ENCODE data around the gene SMIM41.

Gene SMIM41

DNA sequence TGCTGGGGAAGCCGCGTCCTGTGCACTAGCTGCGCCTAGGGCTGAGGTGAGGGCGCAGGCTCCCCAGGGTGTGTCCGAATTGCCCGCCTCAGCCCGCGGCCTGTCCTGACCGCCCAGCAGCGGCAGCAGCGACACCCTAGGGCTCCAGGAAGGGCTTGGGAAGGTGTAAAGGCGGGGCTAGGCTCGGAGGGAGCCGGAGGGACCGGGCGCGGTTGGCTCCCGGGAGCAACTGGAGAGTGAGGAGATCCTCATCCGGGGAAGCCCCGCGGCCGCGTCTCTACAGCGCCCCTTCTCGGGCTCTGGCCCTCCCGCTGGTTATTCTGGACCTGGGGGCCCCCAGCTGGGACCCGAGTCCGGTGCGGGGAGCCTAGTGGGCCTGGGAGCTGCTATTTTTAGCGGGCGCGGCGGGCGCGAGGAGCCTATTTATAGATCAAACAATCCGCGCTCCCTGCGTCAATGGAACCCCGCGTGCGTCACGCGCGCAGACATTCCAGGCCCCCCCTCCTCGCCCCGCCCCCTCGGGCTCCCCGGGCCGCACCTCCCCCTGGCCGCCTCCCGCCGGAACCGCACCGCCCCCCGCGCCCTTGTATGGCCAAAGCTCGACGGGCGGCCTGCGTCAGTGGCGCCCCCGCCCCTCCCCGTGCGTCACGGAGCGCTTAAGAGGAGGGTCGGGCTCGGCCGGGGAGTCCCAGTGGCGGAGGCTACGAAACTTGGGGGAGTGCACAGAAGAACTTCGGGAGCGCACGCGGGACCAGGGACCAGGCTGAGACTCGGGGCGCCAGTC is 28.6 kb upstream of the SMIM41 start, which contains the start of gene NR4A1:
TSS of gene NR4A1 (plus strand) at position 685 of the 784 bp plus-strand sequence. CDS start 2,887 bp downstream, outside the sequence.
- DNase-seq (ENCODE audit: low spot score), result peak; percentile 71

- DNase-seq (ENCODE audit: low spot score), result no peak
Observed at GRCh38 chr12:52052468-52053186, 26.9 kb upstream of the SMIM41 start.

GRCh38 chr12:52053536-52054209 is 25.8 kb upstream of the SMIM41 start:
- DNase-seq (ENCODE audit: low spot score), result no peak

GRCh38 chr12:52054231-52054832 is 25.2 kb upstream of the SMIM41 start:
- DNase-seq (ENCODE audit: low spot score), result no peak

GRCh38 chr12:52054833-52055730 is 24.4 kb upstream of the SMIM41 start:
- DNase-seq (ENCODE audit: low spot score), result no peak

GRCh38 chr12:52055731-52056711 is 23.5 kb upstream of the SMIM41 start:
- no peak for DNase-seq (ENCODE audit: low spot score)

DNA sequence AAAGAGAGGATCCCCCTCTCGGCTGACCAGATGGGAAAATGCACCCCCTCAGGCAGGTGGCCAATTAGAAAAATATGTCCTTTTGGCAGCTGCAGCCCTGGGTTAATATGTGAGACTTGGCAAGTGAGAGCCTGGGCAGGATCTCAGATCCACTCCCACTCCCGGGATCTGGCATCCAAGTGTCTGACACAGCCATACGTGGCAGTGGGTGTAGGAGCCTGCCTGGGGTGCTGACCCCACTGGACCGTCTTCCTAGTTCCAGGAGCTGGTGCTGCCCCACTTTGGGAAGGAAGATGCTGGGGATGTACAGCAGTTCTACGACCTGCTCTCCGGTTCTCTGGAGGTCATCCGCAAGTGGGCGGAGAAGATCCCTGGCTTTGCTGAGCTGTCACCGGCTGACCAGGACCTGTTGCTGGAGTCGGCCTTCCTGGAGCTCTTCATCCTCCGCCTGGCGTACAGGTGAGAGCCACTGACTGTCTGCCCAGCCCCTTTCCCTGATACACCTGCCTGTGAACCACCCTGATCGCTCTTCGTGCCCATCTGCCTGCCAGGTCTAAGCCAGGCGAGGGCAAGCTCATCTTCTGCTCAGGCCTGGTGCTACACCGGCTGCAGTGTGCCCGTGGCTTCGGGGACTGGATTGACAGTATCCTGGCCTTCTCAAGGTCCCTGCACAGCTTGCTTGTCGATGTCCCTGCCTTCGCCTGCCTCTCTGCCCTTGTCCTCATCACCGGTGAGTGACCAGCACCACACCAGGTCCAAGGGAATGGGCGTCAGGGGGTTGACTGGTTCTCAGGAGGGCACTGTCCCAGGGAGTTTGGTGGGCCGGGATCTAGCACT is 22.5 kb upstream of the SMIM41 start:
- no peak for DNase-seq (ENCODE audit: low spot score)

DNA sequence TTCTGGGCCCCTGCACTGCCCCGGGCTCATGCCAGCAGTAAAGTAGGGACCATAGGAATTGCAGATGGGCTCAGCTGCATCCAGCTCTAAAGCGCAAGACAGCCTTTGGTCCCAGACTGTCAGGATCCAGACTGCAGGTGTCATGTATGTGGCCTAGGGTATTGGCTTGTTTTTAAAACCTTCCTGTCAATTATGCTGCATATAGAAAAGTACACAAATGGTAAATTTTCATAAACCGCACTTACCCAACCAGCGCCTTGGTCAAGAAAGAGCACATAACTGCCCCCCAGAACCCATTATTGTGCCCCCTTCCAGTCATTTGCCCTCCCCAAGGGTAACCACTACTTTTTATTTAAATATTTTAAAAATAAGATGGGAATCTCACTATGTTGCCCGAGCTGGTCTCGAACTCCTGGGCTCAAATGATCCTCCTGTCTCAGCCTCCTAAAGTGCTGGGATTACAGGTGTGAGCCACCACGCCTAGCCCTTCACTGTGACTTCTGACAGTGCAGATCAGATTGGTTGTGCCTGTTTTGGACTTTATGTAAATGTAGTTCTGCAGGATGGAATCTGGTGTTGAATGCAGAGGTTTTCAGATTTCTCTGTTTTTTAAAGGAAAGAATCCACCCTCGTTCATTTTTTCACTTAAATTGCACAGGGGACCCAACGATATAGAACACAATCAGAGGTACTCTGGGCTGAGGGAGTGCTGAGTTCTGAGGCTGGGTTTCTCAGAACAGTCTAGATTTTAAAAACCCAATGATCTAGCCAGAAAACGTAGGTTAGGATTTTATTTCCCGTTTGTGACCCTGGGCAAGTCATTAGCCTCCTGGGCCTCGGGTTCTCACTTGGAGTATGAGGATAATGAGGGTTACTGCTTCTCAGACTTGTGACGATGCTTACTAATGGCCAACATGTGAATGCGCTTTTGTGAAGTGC is 21.6 kb upstream of the SMIM41 start:
- no peak for DNase-seq (ENCODE audit: low spot score)

- DNase-seq (ENCODE audit: low spot score), result no peak
Observed at GRCh38 chr12:52058631-52059361, 20.7 kb upstream of the SMIM41 start.

GRCh38 chr12:52059582-52060497 is 19.7 kb upstream of the SMIM41 start:
- no peak for DNase-seq (ENCODE audit: low spot score)

DNA sequence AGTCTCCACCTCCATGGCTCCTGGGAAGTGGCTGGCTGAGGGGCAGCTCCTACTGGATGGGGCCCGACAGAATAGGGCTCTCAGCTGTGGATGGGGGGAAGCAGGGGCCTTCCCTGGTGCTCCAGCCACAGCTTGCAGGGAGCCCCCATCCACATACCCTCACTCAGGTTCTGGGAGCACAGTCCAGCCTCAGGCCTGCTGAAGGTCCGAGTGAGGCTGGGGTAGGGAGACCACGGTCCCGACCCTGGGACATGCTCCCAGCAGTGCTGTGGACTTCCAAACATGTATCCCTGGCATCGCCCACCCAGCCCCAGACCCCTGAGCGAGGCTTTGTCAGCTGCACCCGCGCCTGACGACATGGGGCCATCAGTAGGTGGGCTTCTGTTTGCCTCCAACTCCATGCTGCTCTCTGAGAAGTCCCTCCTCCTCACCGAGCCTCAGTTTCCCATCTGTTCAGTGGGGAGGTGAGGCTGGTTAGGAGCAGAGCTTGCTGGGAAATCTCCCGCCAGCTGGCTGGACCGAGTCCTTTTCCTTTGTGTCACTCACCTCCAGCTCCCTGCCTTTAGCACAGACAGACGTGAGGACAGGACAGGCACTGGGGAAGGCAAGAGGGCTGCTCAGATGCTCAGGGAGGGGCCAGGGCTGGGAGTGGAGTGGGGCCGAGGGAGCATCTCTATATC is 18.9 kb upstream of the SMIM41 start:
- DNase-seq (ENCODE audit: low spot score), result no peak

DNA sequence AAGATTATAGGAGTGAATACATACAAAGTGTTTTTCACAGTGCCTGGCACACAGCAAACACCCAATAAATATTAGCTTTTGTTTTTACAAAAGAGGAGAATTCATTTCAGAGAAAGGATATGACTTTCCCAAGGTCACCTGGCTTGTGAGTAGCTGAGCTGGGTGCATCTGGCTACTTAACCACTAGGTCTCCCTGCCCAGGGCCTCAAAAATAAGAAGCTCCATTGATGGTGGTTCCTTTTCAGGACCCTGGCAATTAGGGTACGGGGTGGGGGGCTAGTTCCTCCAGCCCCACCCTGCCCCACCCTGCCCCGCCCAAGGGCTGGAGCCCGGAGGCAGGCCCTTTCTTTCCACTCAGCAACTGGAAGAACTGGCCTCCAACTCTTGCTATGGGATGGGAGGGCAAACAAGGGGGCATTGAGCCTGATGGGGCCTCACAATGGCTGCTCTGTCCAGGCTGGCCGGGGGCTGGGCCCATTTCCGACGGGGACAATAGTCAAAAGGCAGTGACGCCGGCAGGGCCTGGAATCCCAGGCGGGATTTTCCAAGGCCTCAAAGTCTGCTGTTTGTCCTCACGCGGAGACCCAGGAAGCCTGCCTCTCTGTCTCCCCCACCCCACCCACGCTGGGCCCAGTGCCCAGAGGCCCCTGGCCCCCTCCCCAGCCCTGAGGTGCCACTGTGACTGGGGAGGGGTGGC is 17.9 kb upstream of the SMIM41 start:
- DNase-seq (ENCODE audit: low spot score), result no peak

DNA sequence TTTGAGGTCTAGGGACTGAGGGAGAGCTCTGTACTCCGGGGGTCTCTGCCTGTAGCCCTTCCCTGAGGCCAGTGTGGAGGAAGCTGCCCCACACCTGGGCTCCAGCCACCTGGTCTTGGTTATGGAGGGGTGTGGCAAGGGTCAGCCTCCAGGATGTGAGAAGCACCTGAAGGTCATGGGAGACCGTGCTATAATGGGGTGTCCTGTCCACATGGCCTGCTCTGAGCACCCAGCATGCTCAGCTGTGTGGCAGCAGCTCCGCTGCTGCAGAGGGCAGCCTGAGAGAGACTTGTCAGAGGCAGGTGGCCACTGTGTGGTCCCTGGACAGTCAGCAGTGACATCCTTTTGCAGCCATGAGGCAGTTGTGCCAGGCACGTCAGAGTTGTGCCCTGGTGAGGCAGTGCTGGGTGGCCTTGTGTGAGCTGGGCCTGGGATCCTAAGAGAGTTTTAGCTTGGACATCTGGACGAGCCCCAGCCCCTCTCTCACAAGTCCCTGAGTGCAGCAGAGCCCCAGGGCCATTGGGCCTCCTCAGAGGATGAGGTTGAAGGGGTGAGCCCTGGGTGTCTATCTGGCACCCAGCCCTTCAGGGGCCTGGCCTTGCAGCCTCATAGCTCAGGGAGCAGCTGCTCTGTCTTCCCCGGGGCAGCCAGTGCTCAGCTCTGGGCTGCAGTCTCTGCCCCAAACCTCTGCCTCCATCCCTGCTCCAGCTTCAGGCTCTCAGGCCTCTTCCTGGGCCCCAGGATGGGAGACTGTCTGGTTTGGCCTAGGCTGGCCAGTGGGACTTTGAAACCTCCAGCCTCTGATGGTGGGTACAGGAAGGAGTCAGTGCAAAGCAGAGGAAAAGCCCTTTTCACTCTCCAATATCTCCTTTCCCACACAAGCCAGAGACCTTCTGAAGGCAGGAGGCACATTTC is 17.1 kb upstream of the SMIM41 start:
- no peak for DNase-seq (ENCODE audit: low spot score)
